Brain microvascular endothelial cell (primary cell): Measurements from ENCODE around the gene BTRC.
A peak's percentile ranks its signal among the peaks of the same experiment; 100 is the strongest.
"Not testable (repeated sequence)": the region's sequence is repeated elsewhere in the genome, so short reads cannot be mapped to it uniquely, and the experiment has no call there.

Source experiments
- DNase-seq: peaks from one replicate; pipeline ENCODE4 v3.0.0-alpha.2; 2020
- H3K27ac ChIP-seq: fragments of 250-450 bp; sonication (Bioruptor Pico); 2 replicates; pipeline ENCODE4 v1.5.1; 2020; ENCODE audit warnings: mild to moderate bottlenecking, moderate library complexity
- H3K27me3 ChIP-seq: fragments of 250-450 bp; sonication (Bioruptor Pico); replicated peaks from 2 replicates; pipeline ENCODE4 v1.5.1; 2020; ENCODE audit warnings: mild to moderate bottlenecking
- H3K36me3 ChIP-seq: fragments of 250-450 bp; sonication (Bioruptor Pico); replicated peaks from 2 replicates; pipeline ENCODE4 v1.5.1; 2020; ENCODE audit warnings: mild to moderate bottlenecking
- H3K4me3 ChIP-seq: 2 replicates; pipeline ENCODE4 v1.5.1; 2011; ENCODE audit warnings: low read depth, mild to moderate bottlenecking, control low read depth, low read length, moderate library complexity
- CTCF ChIP-seq: IDR thresholded peaks from 2 replicates; pipeline ENCODE4 v1.5.1; 2011; ENCODE audit warnings: low read depth, mild to moderate bottlenecking, moderate library complexity, low read length, control low read depth, inconsistent platforms; ENCODE audit errors: missing control alignments
- in situ Hi-C: cut with HindIII; loops from 2 replicates; pipeline ENCODE4 v1.10.0; 2017; ENCODE audit warnings: low sequenced_read_pairs, low pct_ligation_motif_present

BTRC gene

DNA sequence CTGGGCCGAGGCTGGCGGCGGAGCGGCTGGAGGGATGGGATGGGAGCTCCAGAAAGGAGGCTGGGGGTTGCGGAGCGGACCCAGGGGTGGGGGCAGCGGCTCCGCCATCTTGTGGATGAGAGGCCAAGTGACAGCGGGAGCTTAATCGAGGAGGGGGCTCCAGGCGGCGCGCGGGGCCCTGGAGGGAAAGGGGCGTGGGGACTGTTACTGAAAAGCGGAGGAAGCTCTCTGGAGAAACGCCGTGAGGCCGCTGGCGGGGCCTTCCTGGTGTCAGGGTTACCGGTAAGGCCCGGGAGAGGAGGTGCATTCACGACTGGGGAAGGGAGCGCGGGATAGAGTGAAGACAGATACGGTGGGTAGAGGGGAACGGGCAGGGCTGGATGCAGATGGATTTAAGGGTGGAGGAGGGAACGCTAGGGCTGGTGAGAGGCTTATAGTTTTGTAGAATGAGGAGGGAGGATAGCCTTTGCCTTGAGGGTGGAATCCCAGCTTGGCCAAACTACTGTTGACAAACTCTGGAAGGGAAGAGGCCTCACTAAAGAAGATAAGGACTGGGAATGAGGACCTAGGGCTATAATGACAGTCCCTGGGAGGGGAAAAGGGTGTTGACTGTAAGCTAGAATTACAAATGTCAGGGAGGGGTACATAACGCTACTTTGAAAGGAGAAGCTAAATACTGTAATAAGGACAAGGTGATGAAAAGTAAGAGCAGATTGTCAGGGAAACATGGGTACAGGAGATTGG, 535 bp downstream of the BTRC start:
- DNase-seq, result peak; percentile 28
- Histone ChIP-seq H3K27me3 (no peaks in the 10 kb centered on the region), H3K4me3 (peak overlapping the region; percentile 86), H3K27ac (peak overlapping the region; percentile 69), H3K36me3 (no peaks in the 10 kb centered on the region)
- TF ChIP-seq CTCF, result no peak
- in situ Hi-C loops, result no loop called here

DNA sequence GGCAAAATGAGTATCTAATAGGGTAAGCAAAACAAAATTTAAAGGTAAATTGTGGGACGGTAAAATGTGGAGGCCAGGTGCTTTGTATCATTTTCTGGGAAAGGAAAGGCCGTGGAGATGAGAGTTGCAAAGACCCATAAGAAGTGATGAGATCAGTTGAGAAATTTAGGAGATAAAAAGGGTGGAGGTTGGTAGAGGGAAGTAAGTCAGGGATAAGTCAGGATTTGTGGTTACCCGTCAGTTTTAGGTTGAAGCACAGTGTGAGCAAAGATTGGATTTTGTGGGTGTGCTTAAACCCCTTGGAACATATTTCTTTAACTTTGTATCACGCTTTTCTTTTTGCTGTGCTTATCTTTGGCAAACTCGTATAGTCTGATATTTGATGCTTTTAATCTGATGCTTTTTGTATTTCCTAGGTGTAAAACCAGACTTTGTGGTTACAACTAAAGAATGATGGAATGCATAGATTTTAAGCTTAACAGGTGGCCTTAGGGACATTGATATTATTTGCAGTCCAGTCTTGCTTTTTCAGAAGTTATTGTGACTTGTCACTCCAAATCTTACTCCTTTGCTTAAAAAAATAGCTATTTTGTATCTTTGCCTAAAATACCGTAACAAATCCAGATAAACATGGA, 1.2 kb downstream of the BTRC start:
- Histone ChIP-seq H3K27ac (no peak overlapping the region), H3K27me3 (no peaks in the 10 kb centered on the region), H3K36me3 (no peaks in the 10 kb centered on the region), H3K4me3 (peak overlapping the region; percentile 86)
- in situ Hi-C loops, result no loop called here
- no peak for TF ChIP-seq CTCF
- DNase-seq, result no peak

- no peak for TF ChIP-seq CTCF
- in situ Hi-C loops, result no loop called here
- no peaks in the 10 kb centered on the region for H3K27me3 ChIP-seq
These were observed 2.2 kb downstream of the BTRC start for GRCh38 chr10:101356132-101356531.

GRCh38 chr10:101357958-101358357, 4.0 kb downstream of the BTRC start:
- no peak for TF ChIP-seq CTCF
- Histone ChIP-seq H3K4me3 (no peak overlapping the region), H3K27me3 (no peaks in the 10 kb centered on the region), H3K27ac (no peak overlapping the region), H3K36me3 (no peaks in the 10 kb centered on the region)
- no peak for DNase-seq
- in situ Hi-C loops, result no loop called here

More at GRCh38 chr10:101356132-101356531, 2.2 kb downstream of the BTRC start:
- no peaks in the 10 kb centered on the region for H3K36me3 ChIP-seq
- DNase-seq, result no peak
- H3K4me3 ChIP-seq, result no peak overlapping the region
- no peak overlapping the region for H3K27ac ChIP-seq

- Histone ChIP-seq H3K27me3 (no peaks in the 10 kb centered on the region), H3K4me3 (no peak overlapping the region), H3K27ac (no peak overlapping the region), H3K36me3 (no peaks in the 10 kb centered on the region)
- TF ChIP-seq CTCF, result no peak
- in situ Hi-C loops, result no loop called here
- DNase-seq, result peak; percentile 18
These were observed 4.8 kb downstream of the BTRC start for GRCh38 chr10:101358706-101359300.

DNA sequence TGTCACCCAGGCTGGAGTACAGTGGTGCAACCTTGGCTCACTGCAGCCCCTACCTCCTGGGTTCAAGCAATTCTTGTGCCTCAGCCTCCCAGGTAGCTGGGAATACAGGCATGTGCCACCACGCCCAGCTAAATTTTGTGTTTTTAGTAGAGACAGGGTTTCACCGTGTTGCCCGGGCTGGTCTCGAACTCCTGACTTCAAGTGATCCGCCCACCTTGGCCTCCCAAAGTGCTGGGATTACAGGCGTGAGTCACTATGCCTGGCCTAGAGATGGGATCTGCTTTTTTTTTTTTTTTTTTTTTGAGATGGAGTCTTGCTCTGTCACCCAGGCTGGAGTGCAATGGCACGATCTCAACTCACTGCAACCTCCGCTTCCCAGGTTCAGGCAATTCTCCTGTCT, 6.1 kb downstream of the BTRC start:
- H3K27ac ChIP-seq, DNase-seq, H3K36me3 ChIP-seq, H3K4me3 ChIP-seq, in situ Hi-C loops, H3K27me3 ChIP-seq: not testable (repeated sequence)

DNA sequence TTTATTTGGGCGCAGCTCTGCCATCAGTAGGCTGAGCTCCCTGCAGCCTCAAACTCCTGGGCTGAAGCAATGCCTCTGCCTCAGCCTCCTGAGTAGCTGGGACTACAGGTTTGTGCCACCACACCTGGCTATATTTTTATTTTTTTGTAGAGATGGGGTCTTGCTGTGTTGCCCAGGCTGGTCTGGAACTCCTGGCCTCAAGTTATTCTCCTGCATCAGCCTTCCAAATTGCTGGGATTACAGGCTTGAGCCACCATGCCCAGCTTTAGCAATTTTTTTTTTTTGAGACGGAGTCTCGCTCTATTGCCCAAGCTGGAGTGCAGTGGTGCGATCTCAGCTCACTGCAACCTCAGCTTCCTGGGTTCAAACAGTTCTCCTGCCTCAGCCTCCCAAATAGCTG, 6.9 kb downstream of the BTRC start:
- in situ Hi-C loops, H3K36me3 ChIP-seq, H3K27ac ChIP-seq, H3K4me3 ChIP-seq, H3K27me3 ChIP-seq, DNase-seq: not testable (repeated sequence)
